Activated B cell treated with CpG ODN at 0.5 μM for 24 hours (primary cell): ENCODE measurements around the gene STRA8. TPM values are rescaled to one million over a fixed set of nuclear protein-coding genes. Genes with fewer than 3 reads are reported as not detected.

Experiments
- ATAC-seq: fragments of 200-7000 bp; cut with Tn5 transposase; one replicate; pipeline ENCODE4 v1.10.0; 2021; ENCODE audit warnings: low read depth, mild to moderate bottlenecking, moderate library complexity
- CTCF ChIA-PET: fragments of 350-600 bp; sonication (Branson Sonifier 250); formaldehyde crosslinking; loops from one replicate; lab custom pipeline; 2021; ENCODE audit warnings: antibody characterized with exemption; lab: Charles Lee
- POLR2A ChIA-PET: fragments of 350-600 bp; sonication (Branson Sonifier 250); formaldehyde crosslinking; loops from one replicate; lab custom pipeline; 2021; ENCODE audit warnings: antibody characterized with exemption; lab: Charles Lee
- DNase-seq: peaks from one replicate; pipeline ENCODE4 v3.0.0; 2022
- H3K27ac Mint-ChIP-seq: one replicate; pipeline ENCODE4 v1.8.0; 2020; ENCODE audit warnings: mixed read lengths
- H3K27me3 Mint-ChIP-seq: one replicate; pipeline ENCODE4 v1.8.0; 2021; ENCODE audit warnings: mixed read lengths
- H3K36me3 Mint-ChIP-seq: one replicate; pipeline ENCODE4 v1.8.0; 2021; ENCODE audit warnings: low read depth, mixed read lengths
- H3K4me1 Mint-ChIP-seq: one replicate; pipeline ENCODE4 v1.8.0; 2021; ENCODE audit warnings: mixed read lengths
- H3K4me3 Mint-ChIP-seq: one replicate; pipeline ENCODE4 v1.8.0; 2020; ENCODE audit warnings: mild to moderate bottlenecking, mixed read lengths
- H3K9me3 Mint-ChIP-seq: one replicate; pipeline ENCODE4 v1.8.0; 2020; ENCODE audit warnings: mixed read lengths
- intact Hi-C: fragments of 100-400 bp; cut with micrococcal nuclease; formaldehyde crosslinking; loops from one replicate; pipeline ENCODE4 v1.15.1; 2024
- total RNA-seq: library from RNA; stranded (reverse); gene quantifications from 2 replicates; pipeline ENCODE4 v1.2.3, GENCODE V29; 2022
- TF ChIP-seq, protein P1 (sequence below): fragments of 200-600 bp; IDR thresholded peaks from one replicate; pipeline ENCODE4 v1.8.0; 2022; ENCODE audit warnings: antibody characterized with exemption, mild to moderate bottlenecking

Gene STRA8
- total RNA-seq, 1 donor from 2014 or later = not detected

- Mint-ChIP-seq H3K36me3 (no peaks in the 10 kb centered on the region), H3K27me3 (no peaks in the 10 kb centered on the region), H3K4me3 (no peak overlapping the region), H3K9me3 (no peaks in the 10 kb centered on the region), H3K4me1 (no peaks in the 10 kb centered on the region), H3K27ac (no peak overlapping the region)
- TF ChIP-seq, protein P1, sequence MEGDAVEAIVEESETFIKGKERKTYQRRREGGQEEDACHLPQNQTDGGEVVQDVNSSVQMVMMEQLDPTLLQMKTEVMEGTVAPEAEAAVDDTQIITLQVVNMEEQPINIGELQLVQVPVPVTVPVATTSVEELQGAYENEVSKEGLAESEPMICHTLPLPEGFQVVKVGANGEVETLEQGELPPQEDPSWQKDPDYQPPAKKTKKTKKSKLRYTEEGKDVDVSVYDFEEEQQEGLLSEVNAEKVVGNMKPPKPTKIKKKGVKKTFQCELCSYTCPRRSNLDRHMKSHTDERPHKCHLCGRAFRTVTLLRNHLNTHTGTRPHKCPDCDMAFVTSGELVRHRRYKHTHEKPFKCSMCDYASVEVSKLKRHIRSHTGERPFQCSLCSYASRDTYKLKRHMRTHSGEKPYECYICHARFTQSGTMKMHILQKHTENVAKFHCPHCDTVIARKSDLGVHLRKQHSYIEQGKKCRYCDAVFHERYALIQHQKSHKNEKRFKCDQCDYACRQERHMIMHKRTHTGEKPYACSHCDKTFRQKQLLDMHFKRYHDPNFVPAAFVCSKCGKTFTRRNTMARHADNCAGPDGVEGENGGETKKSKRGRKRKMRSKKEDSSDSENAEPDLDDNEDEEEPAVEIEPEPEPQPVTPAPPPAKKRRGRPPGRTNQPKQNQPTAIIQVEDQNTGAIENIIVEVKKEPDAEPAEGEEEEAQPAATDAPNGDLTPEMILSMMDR = no peak
- intact Hi-C loops = no loop called here
- ATAC-seq (no peak), DNase-seq (no peak)
- POLR2A ChIA-PET = no interaction called here
- CTCF ChIA-PET = no interaction called here
Observed at GRCh38 chr7:135247746-135248471, 14.3 kb downstream of the STRA8 start.

DNA sequence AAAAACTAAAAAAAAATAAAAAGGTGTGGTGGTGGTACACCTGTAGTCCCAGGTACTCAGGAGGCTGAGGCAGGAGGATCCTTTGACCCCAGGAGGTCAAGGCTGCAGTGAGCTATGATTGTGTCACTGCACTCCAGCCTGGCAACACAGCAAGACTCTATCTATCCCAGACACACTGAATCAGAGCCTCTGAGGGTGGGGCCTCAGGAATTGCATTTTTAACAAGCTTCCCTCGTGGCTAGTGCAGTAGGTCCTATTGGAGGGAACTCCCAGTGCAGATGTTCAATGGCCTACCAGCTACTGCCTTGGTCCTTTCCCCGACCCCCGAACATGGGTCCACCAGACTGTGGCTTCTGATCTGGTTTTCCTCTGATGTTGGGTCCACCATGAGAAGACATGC is 14.9 kb downstream of the STRA8 start:
- ATAC-seq = no peak
- DNase-seq = no peak
- no peak overlapping the region for H3K4me3 Mint-ChIP-seq
- CTCF ChIA-PET = no interaction called here
- POLR2A ChIA-PET = no interaction called here
- TF ChIP-seq, protein P1 = no peak
- no peaks in the 10 kb centered on the region for H3K4me1 Mint-ChIP-seq
- H3K27ac Mint-ChIP-seq = no peak overlapping the region
- H3K27me3 Mint-ChIP-seq = no peaks in the 10 kb centered on the region
- H3K36me3 Mint-ChIP-seq = no peaks in the 10 kb centered on the region
- intact Hi-C loops = no loop called here
- no peaks in the 10 kb centered on the region for H3K9me3 Mint-ChIP-seq

DNA sequence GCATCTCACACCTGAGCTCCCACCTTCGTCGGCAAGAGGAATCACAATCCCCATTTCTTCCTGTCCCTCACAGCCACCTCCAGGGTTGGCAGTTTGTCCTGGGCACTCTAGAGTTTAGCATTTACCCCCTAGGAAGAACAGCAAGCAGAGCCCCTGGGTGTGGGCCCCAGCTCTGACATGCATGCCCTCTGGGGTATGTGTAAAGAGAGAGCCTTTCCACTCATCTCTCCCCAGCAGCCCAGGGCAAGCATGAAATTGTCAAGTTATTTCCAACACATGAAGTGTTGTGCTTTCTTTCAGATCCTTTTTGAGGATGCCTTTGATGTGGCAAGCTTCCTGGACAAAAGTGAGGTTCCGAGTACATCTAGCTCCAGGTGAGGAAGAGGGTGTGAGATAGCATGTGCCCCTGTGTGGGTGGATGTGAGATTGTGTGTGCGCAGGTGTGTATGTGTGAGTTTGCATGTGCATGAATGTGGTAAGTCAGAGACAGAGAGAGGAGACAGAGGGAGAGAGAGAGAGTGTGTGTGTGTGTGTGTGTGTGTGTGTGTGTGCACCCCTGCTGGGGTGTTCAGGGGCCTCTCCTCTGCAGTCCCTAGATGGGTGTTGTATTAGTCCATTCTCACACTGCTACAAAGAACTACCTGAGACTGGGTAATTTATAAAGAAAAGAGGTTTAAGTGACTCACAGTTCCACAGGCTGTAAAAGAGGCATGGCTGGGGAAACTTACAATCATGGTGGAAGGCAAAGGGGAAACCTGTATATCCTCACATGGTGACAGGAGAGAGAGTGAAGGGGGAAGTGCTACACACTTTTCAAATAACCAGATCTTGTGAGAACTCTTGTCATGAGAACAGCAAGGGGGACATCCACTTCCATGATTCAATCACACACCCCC is 18.1 kb downstream of the STRA8 start:
- Mint-ChIP-seq H3K4me3 (no peak overlapping the region), H3K27ac (no peak overlapping the region), H3K27me3 (no peaks in the 10 kb centered on the region), H3K4me1 (no peaks in the 10 kb centered on the region), H3K9me3 (no peaks in the 10 kb centered on the region), H3K36me3 (no peaks in the 10 kb centered on the region)
- POLR2A ChIA-PET = no interaction called here
- CTCF ChIA-PET = interaction anchor here (0.9 kb wide), 1 partner anchor 29 kb away, joined by 4 read pairs; no protein-coding TSS in a partner anchor
- intact Hi-C loops = no loop called here
- TF ChIP-seq, protein P1 = no peak
- ATAC-seq (peak; percentile 25), DNase-seq (no peak)

GRCh38 chr7:135253851-135254771 is 20.5 kb downstream of the STRA8 start:
- H3K27ac Mint-ChIP-seq = no peak overlapping the region
- CTCF ChIA-PET = interaction anchor here (1.2 to 1.5 kb wide), 2 partner anchors 26 kb away, joined by 3 to 4 read pairs; no protein-coding TSS in a partner anchor

More at GRCh38 chr7:135253851-135254771, 20.5 kb downstream of the STRA8 start:
- Mint-ChIP-seq H3K4me3 (no peak overlapping the region), H3K9me3 (no peaks in the 10 kb centered on the region), H3K36me3 (no peaks in the 10 kb centered on the region), H3K27me3 (peaks cover 6% of the 10 kb centered on the region), H3K4me1 (no peaks in the 10 kb centered on the region)
- POLR2A ChIA-PET = interaction anchor here (0.6 to 1.5 kb wide), 2 partner anchors 20 to 31 kb away, joined by 3 read pairs; no protein-coding TSS in a partner anchor
- TF ChIP-seq, protein P1 = no peak
- DNase-seq (no peak), ATAC-seq (no peak)
- intact Hi-C loops = no loop called here
